Activated CD8-positive, alpha-beta memory T cell treated with anti-CD3 and anti-CD28 coated beads, Interleukin-2, amount 10 ng/mL, durations not matched to agents 7 days and 5 days (primary cell): Measurements from ENCODE around the gene C1orf105. TPM values are rescaled to one million over a fixed set of nuclear protein-coding genes. Genes with fewer than 3 reads are reported as not detected.

ENCODE experiments used
- ATAC-seq: fragments of 150-1000 bp; cut with Tn5 transposase; one replicate; pipeline ENCODE4 v1.10.0; 2021; ENCODE audit warnings: moderate library complexity
- CTCF ChIA-PET: fragments of 350-600 bp; sonication (Branson Sonifier 250); formaldehyde crosslinking; loops from one replicate; lab custom pipeline; 2021; ENCODE audit warnings: antibody characterized with exemption; lab: Charles Lee
- DNase-seq: peaks from one replicate; pipeline ENCODE4 v3.0.0-alpha.2; 2020
- H3K27ac Mint-ChIP-seq: one replicate; pipeline ENCODE4 v1.8.0; 2021; ENCODE audit warnings: mild to moderate bottlenecking, mixed read lengths
- H3K27me3 Mint-ChIP-seq: one replicate; pipeline ENCODE4 v1.8.0; 2021; ENCODE audit warnings: mixed read lengths
- H3K36me3 Mint-ChIP-seq: one replicate; pipeline ENCODE4 v1.8.0; 2021; ENCODE audit warnings: mild to moderate bottlenecking, mixed read lengths
- H3K4me1 Mint-ChIP-seq: one replicate; pipeline ENCODE4 v1.8.0; 2021; ENCODE audit warnings: mixed read lengths
- H3K4me3 Mint-ChIP-seq: one replicate; pipeline ENCODE4 v1.8.0; 2021; ENCODE audit warnings: mild to moderate bottlenecking, moderate library complexity, mixed read lengths
- H3K9me3 Mint-ChIP-seq: one replicate; pipeline ENCODE4 v1.8.0; 2022; ENCODE audit warnings: low read depth, mixed read lengths
- total RNA-seq, 2 experiments: library from RNA; stranded (reverse); gene quantifications; one replicate each; pipeline ENCODE4 v1.2.3, GENCODE V29; 2021

C1orf105 gene
- total RNA-seq, 2 experiments from 2014 or later, result not detected

- no peaks in the 10 kb centered on the region for H3K9me3 Mint-ChIP-seq
- H3K4me1 Mint-ChIP-seq, result no peaks in the 10 kb centered on the region
- no peak for DNase-seq
- ATAC-seq, result no peak
- H3K27me3 Mint-ChIP-seq, result peaks cover 10% of the 10 kb centered on the region
- H3K4me3 Mint-ChIP-seq, result no peak overlapping the region
- CTCF ChIA-PET, result no interaction called here
- H3K36me3 Mint-ChIP-seq, result no peaks in the 10 kb centered on the region
- no peak overlapping the region for H3K27ac Mint-ChIP-seq
Observed at GRCh38 chr1:172517081-172517480, 96.6 kb downstream of the C1orf105 start.

- no peak for ATAC-seq
- H3K36me3 Mint-ChIP-seq, result no peaks in the 10 kb centered on the region
- H3K4me3 Mint-ChIP-seq, result no peak overlapping the region
- no peak for DNase-seq
- CTCF ChIA-PET, result no interaction called here
- H3K27me3 Mint-ChIP-seq, result peaks cover 8% of the 10 kb centered on the region
- no peaks in the 10 kb centered on the region for H3K9me3 Mint-ChIP-seq
- H3K4me1 Mint-ChIP-seq, result no peaks in the 10 kb centered on the region
- H3K27ac Mint-ChIP-seq, result no peak overlapping the region
Observed at GRCh38 chr1:172517545-172517944, 97.1 kb downstream of the C1orf105 start.

Other genes with a start within 250 kb of the C1orf105 start
- 10 to 100 TPM; 20.9 to 23.8 TPM for gene PIGC, start 23.4 kb downstream of the C1orf105 start, total RNA-seq
- 10 to 100 TPM; 28.9 to 32.8 TPM for gene SUCO, start 112.5 kb downstream of the C1orf105 start, total RNA-seq
- 10 to 100 TPM; 21.0 to 36.1 TPM for gene FASLG, start 238.4 kb downstream of the C1orf105 start, total RNA-seq